Body of pancreas (tissue), 4 donors: ENCODE data around the gene IL22RA1.

Experiments
- POLR2A ChIP-seq, 3 donors: fragments of 450-650 bp; IDR thresholded peaks; one replicate each; pipeline ENCODE4 v1.6.1; 2016; ENCODE audit warnings: antibody characterized with exemption in 3 of 3, mild to moderate bottlenecking in 2 of 3
- TF ChIP-seq, protein P1 (sequence below), 7 experiments: fragments of 450-650 bp in 4 of 7; fragments of 200-600 bp in 3 of 7; sonication (generic) in 3 of 7; IDR thresholded peaks; one replicate each; pipeline ENCODE4 v1.5.1; 2016 to 2019; ENCODE audit warnings: antibody characterized with exemption in 7 of 7

- TF ChIP-seq, protein P1, sequence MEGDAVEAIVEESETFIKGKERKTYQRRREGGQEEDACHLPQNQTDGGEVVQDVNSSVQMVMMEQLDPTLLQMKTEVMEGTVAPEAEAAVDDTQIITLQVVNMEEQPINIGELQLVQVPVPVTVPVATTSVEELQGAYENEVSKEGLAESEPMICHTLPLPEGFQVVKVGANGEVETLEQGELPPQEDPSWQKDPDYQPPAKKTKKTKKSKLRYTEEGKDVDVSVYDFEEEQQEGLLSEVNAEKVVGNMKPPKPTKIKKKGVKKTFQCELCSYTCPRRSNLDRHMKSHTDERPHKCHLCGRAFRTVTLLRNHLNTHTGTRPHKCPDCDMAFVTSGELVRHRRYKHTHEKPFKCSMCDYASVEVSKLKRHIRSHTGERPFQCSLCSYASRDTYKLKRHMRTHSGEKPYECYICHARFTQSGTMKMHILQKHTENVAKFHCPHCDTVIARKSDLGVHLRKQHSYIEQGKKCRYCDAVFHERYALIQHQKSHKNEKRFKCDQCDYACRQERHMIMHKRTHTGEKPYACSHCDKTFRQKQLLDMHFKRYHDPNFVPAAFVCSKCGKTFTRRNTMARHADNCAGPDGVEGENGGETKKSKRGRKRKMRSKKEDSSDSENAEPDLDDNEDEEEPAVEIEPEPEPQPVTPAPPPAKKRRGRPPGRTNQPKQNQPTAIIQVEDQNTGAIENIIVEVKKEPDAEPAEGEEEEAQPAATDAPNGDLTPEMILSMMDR (IDR thresholded peaks at IDR 0.05), result no peak
- TF ChIP-seq POLR2A (IDR thresholded peaks at IDR 0.05), result no peak
These were observed 35.3 kb downstream of the IL22RA1 start for GRCh38 chr1:24107462-24108138.
